HG03159 (cell line): Measurements from ENCODE around the gene MLH1.
"Not testable (repeated sequence)": the region's sequence is repeated elsewhere in the genome, so short reads cannot be mapped to it uniquely, and the experiment has no call there.

Experiments
- ATAC-seq: cut with Tn5 transposase; IDR thresholded peaks from one replicate; pipeline ENCODE4 v1.9.1; 2021; ENCODE audit warnings: mild to moderate bottlenecking, moderate library complexity; ENCODE audit not compliant: unreplicated experiment

MLH1 gene

DNA sequence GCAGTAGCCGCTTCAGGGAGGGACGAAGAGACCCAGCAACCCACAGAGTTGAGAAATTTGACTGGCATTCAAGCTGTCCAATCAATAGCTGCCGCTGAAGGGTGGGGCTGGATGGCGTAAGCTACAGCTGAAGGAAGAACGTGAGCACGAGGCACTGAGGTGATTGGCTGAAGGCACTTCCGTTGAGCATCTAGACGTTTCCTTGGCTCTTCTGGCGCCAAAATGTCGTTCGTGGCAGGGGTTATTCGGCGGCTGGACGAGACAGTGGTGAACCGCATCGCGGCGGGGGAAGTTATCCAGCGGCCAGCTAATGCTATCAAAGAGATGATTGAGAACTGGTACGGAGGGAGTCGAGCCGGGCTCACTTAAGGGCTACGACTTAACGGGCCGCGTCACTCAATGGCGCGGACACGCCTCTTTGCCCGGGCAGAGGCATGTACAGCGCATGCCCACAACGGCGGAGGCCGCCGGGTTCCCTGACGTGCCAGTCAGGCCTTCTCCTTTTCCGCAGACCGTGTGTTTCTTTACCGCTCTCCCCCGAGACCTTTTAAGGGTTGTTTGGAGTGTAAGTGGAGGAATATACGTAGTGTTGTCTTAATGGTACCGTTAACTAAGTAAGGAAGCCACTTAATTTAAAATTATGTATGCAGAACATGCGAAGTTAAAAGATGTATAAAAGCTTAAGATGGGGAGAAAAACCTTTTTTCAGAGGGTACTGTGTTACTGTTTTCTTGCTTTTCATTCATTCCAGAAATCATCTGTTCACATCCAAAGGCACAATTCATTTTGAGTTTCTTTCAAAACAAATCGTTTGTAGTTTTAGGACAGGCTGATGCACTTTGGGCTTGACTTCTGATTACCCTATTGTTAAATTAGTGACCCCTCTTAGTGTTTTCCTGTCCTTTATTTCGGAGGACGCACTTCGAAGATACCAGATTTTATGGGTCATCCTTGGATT is at the start of gene MLH1:
Gene MLH1, plus strand, starts transcription at position 193 of the 958 bp plus-strand sequence. Its CDS starts 30 bp downstream, at position 223.
- peak; percentile 92 for ATAC-seq

DNA sequence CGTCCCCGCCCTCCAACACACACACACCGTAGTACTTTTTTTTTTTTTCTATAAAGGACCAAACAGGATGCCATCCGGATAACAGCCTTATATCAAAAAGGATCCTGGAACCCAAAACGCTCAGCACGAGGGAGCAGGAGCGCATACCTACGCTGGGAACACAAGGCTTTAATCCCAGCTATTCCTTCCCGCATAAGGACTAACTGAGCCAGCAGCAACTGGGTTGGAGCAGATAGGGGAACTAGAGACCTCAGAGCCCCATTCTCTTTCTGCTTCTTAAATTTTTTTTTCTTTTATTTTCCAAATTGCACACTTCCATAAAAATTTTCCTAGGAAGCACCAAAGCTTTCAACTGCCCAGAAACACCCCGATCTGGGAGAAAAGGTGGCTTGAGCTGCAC is 49.7 kb upstream of the MLH1 start:
- ATAC-seq, result no peak

DNA sequence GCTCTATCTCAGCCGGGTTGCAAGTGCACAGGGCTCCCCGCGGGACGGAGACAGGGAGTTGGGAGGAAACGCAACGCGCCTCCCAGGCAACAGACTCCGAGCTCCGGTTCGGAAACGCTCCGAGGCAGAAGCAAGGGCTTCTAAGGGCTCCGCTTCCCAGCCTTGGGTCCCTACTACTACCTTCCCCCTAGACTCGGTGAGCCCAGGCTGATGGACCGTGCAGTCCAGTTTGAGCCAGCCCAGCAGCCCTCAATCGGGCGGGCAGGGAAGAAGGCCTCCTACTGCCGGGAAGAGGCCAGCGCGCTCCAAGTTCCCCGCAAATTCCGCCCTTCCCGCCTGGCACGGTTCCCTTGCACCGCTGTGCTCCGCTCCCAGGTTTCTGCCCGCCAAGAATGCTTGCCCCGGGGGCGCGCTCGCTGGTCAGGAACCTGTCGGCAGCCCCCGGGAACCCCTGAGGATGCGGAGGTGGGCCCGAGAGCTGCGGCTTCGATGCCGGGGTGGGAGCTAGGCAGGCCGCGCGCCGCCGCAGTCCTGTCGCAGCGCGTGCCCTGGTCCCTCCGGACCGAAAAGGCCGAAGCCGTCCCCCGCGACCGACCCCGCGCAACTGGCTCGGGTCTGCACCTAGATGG is 49.2 kb upstream of the MLH1 start:
- ATAC-seq, result peak; percentile 62

DNA sequence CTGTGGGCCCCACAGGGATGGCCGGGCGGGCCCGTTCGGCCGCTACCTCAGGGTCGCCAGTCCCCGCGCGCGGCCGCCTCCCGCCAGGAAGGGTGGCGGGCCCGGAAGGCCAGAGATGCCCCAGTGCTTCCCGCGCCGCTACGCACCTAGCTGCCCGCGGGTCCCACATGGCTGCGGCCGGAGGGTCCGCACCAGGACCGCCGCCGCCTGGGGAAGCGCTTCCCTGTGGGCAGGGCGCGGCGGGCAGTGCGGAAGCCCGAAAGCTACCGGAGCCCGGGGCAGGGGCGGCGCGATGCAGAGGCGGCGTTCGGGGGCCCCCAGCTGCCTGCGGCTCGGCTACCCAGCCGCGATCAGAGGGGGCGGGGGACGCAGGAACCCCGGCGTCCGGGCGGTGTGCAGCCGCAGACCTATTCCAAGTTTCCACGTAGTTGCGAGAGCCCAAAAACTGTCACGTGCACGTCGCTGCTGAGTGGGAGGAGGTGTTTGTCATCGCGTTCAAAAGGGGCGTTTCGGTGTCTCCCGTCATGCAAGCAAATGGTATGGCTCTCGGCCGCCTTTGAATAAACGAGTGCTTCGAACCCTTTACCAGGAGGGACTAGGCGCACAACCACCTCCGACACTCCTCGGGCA is 48.6 kb upstream of the MLH1 start, which contains the start of gene TRANK1:
Gene TRANK1, minus strand, starts transcription at position 414 of the 630 bp plus-strand sequence. Its CDS starts 245 bp downstream, at position 169.
- peak; percentile 63 for ATAC-seq

DNA sequence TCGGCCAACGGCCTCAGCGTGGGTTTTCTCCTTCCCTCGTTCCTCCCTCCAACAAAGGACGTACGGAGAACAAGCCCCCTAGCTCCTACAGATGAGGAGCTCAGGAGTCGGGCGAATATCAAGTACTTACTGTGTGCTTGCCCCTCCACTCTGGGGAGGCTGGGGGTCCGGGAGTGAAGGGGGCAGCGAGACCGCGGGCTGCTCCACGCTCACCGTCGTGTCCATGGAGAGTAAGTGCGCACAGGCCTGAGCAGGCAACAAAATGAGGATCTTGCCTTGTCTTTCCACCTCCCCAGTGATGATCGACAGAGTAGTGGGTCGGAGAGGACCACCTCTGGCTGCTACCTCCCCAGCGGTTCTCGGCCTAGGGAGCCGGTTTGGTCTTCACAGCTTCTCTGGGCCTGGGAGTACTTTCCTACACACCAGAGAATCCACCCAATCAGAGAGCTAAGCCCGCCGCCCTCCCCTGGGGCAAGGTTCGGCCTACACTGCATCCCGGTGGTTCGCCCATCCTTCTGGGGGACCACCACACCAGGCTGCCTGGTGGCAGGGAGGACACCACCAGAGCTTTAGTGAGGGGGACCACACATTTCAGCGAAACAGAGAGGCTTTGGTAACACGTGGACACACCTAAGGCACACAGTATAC is 47.9 kb upstream of the MLH1 start:
- no peak for ATAC-seq

DNA sequence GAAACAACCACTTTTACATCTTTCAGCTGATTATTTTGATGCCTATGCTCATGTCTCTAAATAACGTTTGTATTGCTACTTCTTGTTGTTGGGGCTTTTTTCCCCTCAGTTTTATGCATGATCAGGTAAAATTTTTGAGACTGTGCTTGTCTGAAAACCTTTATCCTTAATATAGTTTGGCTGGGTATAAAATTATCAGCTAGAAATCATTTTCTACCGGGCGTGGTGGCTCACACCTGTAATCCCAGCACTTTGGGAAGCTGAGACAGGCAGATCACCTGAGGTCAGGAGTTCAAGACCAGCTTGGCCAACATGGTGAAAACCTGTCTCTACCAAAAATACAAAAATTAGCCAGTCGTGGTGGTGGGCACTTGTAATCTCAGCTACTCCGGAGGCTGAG is 45.5 kb upstream of the MLH1 start:
- ATAC-seq, result not testable (repeated sequence)

DNA sequence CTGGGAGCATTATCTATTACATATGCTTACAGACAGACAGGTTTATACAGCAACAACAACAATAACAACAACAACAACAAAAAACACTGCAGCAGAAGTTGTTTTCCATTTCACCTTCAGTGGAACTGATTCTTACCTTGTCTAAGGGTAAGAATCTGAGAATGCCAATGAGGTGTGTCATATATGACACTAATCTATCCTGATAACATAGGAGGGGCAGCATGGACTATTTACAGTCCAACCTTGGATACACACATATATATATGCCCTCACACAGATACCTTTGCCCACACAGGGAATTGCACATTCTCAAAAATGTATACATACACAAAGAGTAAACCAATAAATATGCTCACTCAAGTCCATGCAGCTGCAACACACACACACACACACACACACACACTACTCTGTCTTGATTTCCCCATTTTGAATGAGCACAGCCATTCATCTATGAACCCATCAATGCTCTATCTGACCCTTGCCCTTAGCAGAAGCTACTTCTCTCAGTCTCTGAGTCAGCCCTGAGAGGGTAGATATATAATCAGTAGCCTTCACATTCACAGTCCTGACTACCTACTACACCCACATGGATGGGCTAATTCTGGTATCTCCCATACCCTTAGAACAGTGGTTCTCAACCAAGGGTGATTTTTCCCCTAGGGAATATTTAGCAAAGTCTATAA is 38.7 kb upstream of the MLH1 start:
- ATAC-seq, result no peak

DNA sequence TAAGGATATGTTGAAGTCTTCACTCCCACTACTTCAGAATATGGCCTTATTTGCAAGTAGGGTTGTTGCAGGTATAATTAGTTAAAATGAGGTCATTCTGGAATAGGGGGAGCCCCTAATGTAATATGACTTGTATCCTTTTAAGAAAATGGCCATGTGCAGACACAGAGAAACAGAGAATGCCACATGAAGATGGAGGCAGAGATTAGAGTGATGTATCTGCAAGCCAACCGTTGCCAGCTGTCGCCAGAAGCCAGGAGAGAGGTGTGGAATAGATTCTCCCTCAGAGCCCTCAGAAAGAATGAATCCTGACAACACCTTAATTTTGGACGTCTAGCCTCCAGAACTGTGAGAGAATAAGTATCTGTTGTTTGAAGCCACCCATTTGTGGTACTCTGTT is 37.2 kb upstream of the MLH1 start:
- ATAC-seq, result no peak

DNA sequence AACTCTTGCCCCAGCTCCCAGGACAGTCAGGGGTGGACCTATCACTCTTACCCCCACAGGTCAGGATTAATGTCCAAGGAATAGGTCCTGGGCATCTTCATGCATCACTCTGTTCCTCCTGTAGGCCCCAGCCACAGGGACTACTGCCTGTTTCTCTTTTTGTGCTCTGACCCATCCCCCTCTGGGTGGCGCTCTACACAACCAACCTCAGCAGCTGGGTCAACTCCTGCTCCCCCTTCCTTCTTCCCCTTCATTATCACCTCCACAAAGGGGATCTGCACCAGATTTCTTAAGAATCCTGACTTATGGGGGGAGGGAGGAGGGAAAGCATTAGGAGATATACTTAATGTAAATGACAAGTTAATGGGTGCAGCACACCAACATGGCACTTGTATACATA is 36.3 kb upstream of the MLH1 start:
- ATAC-seq, result no peak

DNA sequence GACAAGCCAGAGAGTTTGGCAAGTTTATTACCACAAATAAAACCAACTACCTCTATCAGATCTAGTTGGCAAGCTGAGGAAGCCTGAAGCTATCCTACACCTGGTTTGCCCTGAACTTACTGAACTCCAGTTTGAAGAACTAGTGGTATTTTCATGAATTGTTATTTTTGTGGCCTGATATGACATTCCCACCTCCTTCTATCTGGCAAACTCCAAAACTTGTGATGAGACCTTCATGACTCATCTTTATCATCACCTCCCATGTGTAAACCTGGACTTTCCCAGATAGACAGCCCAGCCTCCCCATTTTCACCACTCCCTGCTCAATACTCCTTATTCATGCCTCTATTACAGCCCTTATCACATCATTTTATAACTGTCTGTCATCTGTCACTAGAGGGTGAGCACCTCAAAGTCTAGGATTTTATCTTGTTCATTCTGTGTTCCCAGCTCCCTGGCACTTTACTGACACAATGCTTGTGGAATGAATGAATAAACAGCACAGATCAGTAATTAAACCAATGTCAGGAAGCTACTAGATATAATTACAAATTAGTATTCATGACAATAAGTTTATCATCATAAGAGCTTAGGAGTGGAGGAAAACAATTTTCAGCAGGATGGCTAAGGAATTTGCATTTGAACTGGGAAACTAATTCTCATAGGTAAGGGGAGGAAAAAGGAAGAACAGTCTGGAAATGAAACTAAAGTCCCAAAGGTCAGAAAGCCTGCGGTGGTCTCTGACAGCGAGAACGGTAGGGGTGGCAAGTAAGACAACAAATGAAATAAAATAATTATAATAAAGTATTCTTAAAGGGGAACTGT is 35.2 kb upstream of the MLH1 start:
- ATAC-seq, result no peak

DNA sequence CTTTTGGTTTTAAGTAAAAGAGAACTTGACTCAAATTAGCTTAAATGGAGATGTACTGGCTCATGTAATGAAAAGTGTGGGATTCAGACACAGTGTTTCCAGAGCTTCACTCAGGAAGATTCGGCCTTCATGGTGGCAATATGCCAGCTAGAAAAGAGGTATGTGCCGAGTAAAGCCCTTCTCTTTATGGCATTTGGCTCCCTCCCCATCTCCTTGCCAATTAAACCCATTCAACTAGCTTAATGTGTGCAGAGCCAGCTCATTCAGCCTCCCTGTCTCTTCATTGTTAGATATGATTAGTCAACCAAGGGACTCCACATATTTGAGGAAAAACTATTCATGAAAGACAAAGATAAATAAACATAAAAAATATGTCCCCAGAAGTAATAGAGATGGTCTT is 33.5 kb upstream of the MLH1 start:
- no peak for ATAC-seq

DNA sequence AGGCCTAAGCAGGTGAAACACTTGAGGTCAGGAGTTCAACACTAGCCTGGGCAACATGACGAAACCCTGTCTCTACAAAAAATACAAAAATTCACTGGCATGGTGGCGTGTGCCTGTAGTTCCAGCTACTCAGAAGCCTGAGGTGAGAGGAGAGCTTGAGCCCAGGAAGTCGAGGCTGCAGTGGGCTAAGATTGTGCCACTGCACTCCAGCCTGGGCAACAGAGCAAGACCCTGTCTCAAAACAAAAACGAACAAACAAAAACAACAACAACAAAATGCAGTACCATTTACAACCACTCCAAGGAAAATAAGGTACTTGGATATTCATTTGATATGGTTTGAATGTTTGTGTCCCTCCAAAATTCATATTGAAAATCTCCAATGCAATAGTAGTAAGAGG is 32.8 kb upstream of the MLH1 start:
- ATAC-seq, result no peak

DNA sequence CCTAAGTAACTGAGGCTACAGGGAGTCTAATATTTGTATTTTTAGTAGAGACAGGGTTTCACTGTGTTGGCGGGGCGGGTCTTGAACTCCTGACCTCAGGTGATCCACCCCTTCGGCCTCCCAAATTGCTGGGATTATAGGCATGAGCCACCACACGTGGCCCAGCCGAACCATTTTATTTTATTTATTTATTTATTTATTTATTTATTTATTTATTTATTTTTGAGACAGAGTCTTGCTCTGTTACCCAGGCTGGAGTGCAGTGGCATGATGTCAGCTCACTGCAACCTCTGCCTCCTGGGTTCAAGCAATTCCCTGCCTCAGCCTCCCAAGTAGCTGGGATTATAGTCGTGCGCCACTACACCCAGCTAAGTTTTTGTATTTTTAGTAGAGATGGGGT is 30.3 kb upstream of the MLH1 start:
- ATAC-seq, result not testable (repeated sequence)

DNA sequence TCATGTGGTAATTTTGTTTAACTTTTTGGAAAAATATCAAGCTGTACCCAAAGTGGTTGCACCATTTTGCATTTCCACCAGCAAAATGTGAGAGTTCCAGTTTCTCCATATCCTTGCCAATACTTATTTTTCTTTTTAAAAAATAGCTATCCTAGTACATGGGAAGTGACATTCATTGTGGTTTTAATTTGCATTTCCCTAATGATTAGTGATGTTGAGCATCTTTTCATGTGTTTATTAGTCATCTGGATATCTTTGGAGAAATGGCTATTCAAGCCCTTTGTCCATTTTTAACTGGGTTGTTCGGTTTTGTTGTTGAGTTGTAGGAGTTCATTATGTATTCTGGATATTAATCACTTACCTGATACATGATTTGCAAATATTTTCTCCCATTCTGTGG is 29.0 kb upstream of the MLH1 start:
- ATAC-seq, result no peak

DNA sequence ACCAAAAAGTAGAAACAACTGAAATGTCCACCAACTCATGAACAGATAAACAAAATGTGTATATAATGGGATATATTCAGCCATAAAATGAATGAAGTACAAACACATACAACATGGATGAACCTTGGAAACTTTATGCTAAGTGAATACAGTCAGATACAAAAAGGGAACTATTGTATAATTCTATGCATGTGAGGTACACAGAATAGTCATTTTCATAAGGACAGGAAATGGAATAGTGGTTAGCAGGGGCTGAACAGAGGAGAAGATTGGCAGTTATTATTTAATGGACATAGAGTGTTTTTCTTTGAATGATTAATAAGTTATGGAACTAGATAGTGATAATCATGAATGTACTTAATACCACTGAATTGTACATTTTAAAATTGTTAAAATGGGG is 28.5 kb upstream of the MLH1 start:
- peak; percentile 69 for ATAC-seq

DNA sequence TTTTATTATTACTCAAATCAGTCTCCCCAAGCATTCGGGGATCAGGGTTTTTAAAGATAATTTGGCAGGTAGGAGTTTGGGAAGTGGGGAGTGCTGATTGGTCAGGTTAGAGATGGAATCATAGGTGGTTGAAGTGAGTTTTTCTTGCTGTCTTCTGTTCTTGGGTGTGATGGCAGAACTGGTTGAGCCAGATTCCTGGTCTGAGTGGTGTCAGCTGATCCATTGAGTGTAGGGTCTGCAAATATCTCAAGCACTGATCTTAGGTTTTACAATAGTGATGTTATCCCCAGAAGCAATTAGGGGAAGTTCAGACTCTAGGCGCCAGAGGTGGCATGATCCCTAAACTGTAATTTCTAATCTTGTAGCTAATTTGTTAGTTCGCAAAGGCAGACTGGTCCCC is 27.9 kb upstream of the MLH1 start:
- no peak for ATAC-seq

DNA sequence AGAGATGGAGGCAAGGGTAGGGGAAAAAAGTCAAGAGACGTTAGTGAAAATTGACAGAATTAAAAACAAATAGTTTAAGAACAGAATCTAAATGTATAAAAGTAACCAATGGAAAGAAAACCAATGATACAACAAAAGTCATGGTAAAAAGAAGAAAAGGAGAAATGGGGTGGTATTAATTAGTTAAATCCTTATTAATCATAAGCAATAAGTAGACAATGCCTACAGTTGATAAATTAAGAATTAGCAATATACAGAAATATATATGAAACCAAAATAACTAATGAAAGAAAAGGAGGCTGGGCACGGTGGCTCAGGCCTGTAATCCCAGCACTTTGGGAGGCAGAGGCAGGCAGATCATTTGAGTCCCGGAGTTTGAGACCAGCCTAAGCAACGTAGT is 24.2 kb upstream of the MLH1 start:
- no peak for ATAC-seq

DNA sequence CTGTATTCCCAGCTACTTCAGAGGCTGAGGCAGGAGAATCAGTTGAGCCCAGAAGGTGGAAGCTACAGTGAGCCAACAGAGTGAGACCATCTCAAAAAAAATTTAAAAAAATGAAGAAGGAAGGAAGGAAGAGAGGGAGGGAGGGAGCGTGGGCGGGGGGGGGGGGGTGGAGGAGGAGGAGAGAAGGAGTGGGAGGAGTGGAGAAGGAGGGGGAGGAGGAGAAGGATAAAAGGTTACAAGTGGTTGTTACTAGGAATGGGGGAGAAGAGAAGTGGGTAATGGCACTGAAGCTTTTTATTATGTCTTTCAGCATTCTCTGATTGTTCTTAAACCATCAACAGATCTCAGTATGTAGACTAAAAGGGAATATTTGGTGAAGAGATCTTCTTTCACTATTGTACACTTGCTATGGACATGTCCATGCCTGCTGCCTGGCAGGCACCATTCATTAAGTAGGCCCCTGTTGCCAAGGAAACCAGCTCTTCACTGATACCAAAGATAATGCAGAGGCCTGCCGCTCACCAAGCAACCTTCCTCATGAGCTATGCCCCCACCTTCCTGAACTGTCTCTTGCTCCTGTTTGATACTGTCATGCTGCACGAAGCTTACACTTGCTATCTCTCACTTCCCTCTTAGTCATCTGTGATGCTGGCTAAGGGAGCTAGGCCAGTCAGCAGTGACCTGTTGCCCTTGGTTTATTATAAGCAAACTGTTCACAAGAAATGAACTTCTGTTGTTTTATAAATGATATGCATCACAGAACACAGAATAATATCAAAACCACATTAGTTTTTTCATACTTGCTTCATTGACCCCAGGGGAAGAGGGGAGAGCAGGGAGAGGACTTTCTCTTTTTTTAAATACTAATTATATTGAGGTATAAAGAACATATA is 23.5 kb upstream of the MLH1 start:
- peak; percentile 100 for ATAC-seq

DNA sequence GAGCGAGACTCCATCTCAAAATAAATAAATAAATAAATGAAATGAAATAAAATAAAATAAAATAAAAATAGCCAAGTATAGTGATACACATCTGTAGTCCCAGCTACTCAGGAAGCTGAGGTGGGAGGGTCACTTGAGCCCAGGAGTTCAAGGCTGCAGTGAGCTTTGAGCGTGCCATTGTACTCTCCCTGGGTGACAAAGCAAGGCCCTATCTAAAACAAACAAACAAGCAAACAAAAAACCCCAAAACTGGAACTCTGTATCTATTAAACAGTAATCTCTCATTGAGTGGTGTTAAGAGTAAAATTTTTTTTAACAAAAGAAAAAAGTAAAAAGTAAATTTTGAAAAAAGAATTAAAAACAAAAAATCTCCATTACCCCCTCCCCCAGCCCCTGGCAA is 21.2 kb upstream of the MLH1 start:
- no peak for ATAC-seq
